RCC 7860 (cell line): ENCODE measurements around the gene DERL2.

Experiments used
- DNase-seq: peaks from one replicate; pipeline ENCODE4 v3.0.0-alpha.2; 2015; ENCODE audit warnings: low spot score
- FAIRE-seq: peaks from 2 replicates; lab custom pipeline; 2012; peaks lifted over from hg19 to GRCh38; lab: Jason Lieb, UNC

DERL2 gene

DNA sequence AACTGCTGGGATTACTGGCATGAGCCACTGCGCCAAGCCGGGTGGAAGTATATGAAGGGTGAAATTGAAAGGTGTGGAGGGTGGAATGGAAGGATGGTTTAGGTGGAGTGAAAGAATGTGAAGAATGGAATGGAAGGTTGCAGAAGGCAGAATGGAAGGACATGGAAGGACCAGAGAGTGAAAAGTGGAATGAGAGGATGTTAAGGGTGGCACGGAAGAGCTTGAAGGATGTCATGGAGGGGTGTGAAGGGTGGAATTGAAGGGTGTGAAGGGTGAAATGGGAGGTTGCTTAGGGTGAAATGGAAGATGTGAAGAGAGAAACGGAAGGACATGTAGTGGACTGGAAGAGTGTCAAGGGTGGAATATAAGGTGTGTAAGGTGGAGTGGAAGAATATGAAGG lies 16.6 kb upstream of the DERL2 start:
- FAIRE-seq, result no peak
- no peak for DNase-seq

DNA sequence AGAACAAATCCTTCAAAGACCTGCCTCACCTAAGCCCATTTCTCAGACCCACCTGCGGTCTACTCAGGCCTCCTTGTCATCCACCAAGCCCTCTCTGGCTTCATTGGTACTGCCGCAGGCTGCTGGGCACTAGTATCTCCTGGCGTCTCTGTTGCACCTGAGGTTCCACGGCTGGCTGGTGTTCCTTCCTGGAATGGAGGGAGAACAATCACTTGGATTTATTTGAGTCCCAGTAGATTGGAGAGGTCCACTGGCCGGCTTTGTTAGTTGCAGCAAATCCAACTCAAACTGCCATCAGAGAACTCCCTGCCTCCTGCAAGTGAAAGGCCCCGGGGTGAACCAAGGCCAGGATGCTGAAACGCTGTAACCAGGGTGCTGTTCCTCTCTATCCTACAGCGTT lies 15.7 kb upstream of the DERL2 start:
- DNase-seq, result no peak
- no peak for FAIRE-seq

DNA sequence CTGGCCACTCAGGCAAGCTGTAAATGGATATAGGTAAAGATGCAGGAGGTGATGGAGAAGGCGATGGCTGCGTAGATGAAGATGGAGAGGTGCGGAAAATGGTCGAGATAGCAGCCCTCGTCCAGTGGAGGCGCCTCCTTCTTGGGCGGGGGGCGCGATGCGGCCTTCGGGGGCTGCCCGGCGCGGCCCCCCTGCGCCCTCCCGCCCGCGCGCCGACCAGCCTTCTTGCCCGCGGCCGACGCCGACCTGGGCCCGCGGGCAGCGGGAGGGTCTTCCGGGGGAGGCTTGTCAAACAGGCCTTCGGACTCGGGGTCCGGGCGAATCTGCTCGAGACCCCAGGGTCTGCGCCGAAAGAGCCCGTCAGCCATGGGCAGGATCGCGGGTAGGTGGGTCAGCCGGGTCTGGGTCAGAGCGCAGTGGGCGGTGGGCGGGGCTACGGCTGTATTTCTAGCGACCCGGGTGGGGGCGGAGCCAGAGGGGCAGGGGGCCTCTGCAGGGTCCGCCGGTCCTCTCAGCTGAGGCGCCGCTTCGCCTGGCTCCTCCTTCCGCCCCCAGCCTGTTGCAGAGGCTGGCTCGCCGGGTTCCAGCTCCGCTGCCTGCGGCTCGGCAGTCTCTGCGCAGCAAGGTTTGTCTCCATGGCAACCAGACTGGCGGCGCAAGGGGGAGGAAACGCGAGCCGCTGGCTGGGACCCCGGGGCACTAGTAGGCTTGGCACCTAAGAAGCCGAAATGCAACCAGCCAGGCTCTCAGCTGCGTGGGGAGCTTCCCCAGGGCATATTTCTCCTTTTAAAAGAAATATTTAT lies 14.8 kb upstream of the DERL2 start:
- no peak for FAIRE-seq

DNA sequence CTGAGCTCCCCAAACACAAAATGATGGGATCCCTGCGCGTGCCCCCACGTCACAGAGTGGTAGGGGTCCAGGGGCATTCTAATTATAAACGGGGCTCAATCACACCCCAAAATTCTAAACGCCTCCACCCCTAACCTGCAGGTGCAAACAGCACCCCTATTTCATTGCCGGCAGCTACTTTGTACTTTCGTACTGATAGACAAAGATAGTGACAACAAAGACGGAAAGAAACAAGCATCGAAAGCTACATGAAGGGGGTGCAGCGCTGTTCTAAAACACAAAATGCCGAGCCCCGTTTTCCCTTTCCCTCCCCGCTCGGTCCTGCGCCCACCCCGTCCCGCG lies 14.2 kb upstream of the DERL2 start:
- no peak for FAIRE-seq
- DNase-seq, result no peak

More for the DNA sequence above, 14.8 kb upstream of the DERL2 start:
- DNase-seq, result peak; percentile 21

DNA sequence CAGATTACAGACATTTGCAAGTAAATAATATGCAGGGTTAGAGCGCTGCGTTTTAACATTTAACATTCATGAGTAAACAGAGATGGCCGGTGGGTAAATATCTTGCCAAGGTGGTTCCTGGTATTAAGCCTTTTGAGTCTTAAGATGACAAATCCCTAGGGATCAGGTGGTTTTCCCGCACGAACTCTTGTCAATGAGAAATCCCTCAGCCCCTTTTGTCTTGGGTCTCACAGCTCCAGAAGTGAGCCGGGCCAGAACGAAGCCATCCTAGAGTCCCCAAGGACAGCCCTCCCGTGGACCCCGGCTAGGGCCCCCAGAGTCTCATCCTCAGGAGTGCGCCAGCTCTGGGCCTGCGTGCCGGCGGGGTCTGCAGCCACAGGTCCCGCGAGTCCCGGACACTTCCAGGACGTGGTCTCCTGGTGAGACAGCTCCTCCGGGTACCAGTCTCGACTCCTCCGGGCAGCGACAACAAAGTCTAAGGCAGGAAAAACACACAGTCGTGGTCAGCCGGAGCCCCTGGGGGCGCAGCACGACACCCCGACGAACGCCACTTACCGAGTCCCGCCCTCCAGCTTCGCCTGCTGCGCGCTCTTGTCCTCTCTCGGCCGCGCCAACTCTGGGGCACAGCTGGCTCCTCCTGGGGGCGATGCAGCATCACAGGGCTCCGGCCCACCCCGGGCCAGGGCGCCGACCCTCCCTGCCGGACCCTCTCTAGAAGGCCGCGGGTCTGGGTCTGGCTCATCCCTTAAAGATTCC lies 13.7 kb upstream of the DERL2 start:
- no peak for FAIRE-seq
- no peak for DNase-seq

DNA sequence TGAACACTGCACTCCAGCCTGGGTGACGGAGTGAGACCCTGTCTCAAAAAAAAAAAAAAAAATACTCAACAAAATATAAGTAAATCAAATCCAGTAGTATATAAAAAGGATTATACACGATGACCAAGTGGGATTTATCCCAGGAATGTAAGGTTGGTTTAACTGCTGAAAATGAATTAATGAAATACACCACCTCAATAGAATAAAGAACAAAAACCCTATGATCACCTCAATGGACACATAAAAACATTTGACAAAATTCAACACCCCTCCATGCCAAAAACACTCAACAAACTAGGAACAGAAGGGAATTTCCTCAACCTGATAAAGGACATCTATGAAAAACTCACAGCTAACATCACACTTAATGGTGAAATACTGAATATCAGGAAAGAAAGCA lies 7.0 kb upstream of the DERL2 start:
- FAIRE-seq, result no peak
- no peak for DNase-seq

DNA sequence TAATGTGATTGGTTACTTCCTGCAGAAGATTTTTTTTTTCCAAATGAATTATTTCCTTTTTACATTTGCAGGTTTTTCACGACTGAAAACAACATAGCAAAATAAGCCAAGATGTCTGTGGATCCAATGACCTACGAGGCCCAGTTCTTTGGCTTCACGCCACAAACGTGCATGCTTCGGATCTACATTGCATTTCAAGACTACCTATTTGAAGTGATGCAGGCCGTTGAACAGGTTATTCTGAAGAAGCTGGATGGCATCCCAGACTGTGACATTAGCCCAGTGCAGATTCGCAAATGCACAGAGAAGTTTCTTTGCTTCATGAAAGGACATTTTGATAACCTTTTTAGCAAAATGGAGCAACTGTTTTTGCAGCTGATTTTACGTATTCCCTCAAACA lies 2.8 kb upstream of the DERL2 start:
- DNase-seq, result no peak

DNA sequence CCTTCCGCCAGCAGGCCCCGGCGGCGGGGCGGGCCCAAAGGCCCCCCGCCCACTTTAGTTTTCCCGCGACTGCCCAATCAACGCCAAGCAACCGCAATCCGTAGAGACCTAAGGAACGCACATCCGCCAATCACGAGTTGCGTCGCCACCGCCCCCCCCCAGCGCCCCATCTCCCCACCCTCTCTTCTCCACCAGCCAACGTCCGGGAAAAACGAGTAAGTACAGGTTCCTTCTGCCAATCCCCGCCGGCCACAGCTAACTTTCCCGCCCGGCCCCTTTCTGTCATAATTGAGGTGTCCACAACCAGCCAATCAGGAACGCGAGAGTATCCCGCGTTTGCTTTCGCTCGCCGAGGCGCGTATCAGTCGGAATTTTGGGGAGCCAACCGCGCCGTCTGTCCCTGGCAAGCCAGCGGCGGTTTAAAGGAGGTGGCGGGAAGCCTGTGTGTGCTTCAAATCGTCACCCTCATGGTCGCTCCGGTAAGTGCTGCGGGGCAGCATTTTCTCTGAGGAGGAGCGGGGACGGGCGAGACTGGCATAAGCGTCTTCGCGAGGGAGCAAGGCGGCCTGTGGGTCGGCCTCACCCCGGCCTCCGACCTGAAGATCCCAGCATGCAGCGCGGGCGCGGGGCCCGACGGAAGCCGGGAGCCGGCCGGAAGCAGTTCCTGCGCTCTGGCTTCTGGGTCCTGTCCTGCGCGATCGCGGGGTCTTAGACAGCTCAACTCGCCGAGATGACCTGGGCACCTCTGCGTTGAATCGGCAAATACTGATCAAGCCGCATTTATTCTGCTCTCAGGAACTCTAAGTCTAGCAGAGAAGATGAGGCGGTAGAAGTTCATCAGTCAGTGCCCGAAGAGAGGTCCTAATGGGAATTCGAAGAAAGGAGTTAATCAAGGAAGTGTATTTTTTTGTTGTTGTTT lies 487 bp upstream of the DERL2 start, which contains the start of gene MIS12:
Gene MIS12, plus strand, starts transcription at position 361 of the 919 bp plus-strand sequence. CDS start 2,297 bp downstream, outside the sequence.
- FAIRE-seq, result peak; percentile 62
- DNase-seq, result peak; percentile 95

More for the DNA sequence above, 2.8 kb upstream of the DERL2 start:
- no peak for FAIRE-seq

DNA sequence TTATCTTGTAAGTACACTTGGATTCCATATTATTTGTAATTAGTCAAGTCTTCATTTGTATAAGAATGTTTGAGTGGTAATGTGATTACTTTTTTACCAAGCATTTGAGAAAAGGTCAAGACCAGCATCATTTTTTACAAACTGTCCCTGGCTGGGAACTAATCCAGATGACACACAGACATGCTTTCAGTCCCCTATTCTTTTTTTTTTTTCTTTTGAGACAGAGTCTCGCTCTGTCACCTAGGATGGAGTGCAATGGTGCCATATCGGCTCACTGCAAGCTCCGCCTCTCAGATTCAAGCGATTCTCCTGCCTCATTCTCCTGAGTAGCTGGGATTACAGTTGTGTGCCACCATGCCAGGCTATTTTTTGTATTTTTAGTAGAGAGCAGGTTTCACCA lies 4.5 kb downstream of the DERL2 start:
- no peak for DNase-seq
- no peak for FAIRE-seq

DNA sequence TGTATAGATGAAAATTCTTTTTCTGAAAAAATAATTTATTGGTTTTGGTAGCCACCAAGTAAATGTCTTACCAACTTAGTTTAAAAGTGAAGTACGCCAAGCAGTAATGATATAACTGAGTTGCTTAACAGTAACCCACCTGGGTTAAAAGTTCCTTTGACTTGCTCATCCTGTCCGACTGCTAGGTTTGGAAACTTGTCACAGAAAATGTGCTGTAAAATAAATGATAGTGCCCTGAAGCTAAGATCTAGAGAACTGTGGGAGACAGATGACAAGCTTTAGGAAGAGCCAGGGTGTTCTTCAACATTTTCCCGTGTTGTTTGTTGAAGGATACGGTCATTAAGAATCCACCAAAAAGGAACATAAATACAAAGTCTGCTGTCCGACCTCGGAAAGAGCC lies 5.0 kb downstream of the DERL2 start:
- DNase-seq (no peak), FAIRE-seq (no peak)

DNA sequence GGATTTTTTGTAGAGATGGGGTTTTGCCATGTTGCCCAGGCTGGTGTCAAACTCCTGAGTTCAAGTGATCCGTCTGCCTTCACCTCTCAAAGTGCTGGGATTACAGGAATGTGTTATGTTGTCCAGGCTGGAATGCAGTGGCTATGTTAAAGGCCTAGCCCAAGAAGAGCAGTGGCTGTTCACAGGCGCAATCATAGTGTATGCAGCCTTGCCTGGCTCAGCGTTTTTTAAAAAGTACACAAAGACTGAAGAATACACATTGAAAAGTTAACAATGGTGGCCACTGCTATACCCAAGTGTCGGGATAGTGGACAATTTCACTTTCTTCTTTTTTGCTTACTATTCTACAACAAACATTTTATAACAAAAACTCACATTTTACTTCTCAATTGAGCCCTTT lies 7.0 kb downstream of the DERL2 start:
- DNase-seq, result no peak
- FAIRE-seq, result no peak

DNA sequence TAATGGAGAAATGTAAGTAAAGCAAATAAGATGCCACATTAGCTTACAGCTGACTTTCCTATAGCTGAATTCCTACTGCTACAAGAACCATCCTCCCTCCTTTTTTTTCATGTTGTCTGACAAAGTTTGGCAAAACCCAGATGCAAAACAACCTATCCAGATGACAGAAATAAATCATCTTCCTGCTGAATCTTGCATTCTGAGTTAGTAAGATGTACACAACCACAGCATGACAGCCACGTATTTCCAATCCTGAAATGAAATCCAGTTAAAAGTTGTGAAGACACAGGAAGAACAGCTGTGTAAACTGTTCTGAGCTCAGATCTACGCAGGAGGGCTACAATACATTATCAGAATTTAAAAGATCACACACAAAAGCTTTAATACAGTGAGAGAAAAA lies 12.1 kb downstream of the DERL2 start:
- DNase-seq, result no peak
- FAIRE-seq, result no peak

DNA sequence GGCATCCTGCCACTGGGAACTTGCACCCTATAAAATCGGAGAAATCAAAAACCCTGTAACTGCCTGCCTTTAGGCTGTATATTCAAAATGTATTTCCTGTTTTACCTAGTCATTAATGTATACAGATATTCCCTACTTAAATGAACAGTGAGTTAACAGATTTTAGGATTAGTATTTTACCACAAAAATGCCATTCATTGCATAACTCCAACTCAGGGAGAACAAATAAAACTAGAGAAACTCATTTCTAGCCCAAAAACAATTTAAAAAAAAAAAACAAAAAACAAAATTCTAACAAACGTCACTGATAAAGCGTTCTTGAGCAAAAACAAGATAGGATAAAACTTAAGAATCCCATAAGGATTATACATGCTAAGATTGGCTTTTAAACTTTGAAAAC lies 13.5 kb downstream of the DERL2 start:
- FAIRE-seq, result no peak
- no peak for DNase-seq

DNA sequence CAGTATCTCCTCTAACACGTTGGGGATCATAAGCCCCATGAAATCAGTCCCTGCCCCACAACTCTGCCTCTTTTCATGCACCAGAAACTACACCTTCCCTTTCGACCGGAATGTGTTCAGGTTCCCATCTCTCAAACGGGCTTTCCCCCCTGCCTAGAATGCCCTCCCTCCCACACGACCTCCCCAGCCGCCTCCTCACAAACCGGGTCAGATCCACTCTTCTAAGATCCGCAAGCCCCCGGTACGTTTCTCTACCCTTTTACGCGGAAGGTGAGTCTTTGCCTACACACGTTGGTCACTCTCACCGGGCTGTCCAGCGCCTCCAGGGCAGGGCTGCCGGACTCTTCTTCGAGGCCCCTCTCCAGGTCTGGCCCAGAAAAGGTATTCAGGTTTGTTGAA lies 17.9 kb downstream of the DERL2 start:
- FAIRE-seq (no peak), DNase-seq (no peak)

DNA sequence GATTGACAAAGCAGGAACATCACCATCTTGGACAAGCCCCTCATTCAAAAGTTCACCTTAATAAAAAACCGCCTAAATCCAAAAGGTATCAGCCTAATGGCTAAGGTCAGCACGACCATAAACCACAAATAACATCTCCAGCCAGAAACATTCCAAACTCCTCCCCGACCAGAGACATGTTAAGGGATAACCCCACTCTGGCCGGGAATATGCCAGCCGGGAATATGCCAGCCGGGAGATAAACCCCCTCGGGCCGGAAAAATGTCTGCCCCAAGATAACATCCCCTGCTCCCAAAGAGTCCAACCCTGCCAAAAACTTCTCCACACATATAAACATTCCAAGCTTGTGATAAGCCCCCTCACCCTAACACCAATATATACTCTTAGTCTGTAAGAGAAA lies 18.6 kb downstream of the DERL2 start:
- DNase-seq, result no peak
- FAIRE-seq, result no peak

DNA sequence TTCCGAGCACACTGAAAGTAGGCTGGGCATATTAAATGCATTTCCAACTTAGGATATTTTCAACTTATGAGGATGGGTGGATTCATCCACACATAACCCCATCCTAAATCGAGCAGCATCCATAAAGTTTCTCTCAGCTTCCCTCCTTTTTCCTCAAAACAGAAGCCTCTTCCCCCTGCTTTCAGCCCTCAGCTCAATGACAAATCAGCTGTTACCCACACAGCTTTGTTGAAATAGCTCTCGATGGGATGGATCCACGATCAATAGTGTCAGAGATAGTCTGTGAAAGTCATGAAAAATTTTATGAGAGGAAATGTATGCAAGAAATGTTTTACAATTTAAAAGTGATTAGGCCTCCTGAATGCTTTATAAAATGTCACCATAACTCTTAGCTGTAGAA lies 19.7 kb downstream of the DERL2 start:
- DNase-seq (no peak), FAIRE-seq (no peak)

DNA sequence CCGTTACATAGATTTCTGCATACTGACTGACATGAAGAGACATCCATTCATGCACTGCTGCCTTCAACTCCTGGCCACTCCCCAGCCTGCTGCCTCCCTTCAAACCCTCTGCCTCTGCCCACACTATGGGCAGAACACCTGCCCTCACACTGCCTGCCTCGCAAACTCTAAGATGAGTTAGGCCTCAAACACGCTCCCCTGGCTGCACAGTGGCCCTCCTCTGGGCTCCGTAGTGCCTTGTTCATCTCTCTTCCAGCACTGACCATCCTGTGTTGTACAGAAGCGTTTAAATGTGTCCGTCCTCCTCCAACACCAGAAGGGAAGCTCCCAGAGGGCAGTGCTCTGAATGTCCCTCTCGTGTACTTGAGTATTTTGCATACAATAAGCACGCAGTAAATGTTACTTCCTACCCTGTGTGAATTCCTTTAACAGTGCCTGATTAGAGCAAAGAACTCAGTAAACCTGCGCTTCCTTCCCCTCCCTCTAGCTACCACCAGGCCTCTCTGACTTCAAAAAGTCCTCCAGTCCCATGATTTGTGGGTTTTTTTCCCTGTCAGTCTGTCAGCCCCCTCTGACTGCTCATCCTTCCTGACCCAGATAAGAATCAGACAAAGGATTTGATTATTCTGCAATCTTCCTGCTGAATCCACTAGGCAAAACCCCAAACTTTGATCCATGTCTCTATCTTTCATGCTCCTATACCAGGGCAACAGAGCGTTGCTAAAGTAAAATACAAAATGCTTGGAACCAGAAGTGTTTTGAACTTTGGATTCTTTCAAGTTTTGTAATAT lies 21.1 kb downstream of the DERL2 start:
- DNase-seq (no peak), FAIRE-seq (no peak)

DNA sequence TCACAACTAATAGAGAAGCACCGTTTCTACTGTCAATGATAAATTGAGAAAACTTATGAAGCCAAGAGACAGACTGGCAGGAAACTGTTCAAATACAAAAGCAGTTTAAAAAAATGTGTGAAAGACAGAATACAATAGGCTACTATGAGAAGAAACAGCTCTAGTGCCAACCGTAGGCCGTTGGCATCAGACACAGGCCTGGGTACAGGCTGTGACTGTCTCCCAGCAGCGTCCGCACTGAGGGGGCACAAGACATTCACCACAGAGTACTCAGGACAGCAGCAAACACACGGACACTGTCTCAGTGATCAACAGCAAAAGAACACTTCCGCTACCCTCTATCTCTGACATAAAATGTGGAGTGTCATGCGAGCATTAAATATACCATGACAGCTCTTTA lies 39.2 kb downstream of the DERL2 start:
- no peak for DNase-seq
- no peak for FAIRE-seq

DNA sequence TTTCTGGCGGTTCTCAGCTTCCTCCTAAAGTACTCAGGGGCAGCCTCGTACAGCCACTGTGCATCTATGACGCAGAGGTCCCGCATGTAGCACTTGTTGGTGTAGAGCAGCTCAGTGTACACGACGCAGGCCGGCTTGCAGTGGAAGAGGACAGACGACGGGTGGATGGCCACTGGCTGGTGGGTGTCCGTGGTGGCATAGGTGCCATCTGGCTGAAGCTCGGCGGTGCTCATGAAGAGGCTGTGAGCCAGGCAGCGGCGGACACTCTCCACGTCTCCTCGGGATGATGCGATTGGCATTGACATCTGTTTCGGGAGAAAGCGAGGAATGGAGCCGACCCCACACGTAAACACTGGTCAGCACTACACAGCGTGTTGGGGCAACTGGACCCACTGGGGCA lies 41.8 kb downstream of the DERL2 start:
- DNase-seq (no peak), FAIRE-seq (no peak)

DNA sequence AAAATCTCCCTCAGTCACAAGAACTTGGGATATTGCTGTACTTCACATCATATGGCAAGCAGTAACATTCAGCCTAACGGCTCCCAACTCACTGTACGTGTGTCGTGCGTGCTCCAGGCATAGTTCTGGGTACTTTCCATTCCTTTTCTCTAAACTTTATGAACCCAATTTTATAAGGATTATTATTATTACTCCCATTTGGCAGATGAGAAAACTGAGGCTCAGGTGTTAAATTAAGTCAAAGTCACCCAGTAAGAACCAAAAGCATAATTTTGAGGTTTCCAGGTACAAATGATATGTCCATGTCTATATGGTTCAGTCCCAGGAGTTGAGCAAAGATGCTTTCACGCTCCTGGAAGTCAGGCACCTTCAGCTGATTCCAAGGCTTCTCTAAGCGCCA lies 42.2 kb downstream of the DERL2 start:
- FAIRE-seq, result no peak
- DNase-seq, result no peak

DNA sequence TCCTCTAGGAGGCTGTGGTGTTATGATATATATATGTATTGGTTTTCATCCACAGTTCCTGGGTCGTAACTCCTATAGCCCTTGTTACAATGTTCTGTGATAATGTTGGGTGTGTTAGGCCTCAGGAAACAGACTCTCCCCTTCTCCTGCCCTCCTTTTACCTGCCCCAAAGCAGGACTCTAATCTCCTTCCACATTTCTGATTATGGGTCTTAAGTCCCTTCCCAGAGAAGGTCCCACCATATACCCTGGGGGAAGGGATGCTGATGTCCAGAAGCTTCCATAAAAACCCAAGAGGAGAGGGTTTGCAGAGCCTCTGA lies 46.6 kb downstream of the DERL2 start:
- no peak for FAIRE-seq
- no peak for DNase-seq
